SIG-M5 treated with dmso at 0.1 percent for 504 hours (cell line): ENCODE measurements around the gene CCDC192.
"Not testable (repeated sequence)": the region's sequence is repeated elsewhere in the genome, so short reads cannot be mapped to it uniquely, and the experiment has no call there.

Experiments
- DNase-seq: peaks from one replicate; lab custom pipeline; 2025; ENCODE audit not compliant: unreplicated experiment; lab: John Stamatoyannopoulos, UW

Gene CCDC192

GRCh38 chr5:127839496-127840197 lies 136.5 kb downstream of the CCDC192 start:
- no peak for DNase-seq

GRCh38 chr5:127840198-127840524 lies 137.0 kb downstream of the CCDC192 start:
- no peak for DNase-seq

GRCh38 chr5:127840809-127841208 lies 137.6 kb downstream of the CCDC192 start:
- no peak for DNase-seq

- no peak for DNase-seq
These were observed 141.4 kb downstream of the CCDC192 start for GRCh38 chr5:127844581-127845021.

GRCh38 chr5:127846884-127847283 lies 143.7 kb downstream of the CCDC192 start:
- DNase-seq, result no peak

- not testable (repeated sequence) for DNase-seq
These were observed 144.4 kb downstream of the CCDC192 start for GRCh38 chr5:127847641-127848040.

GRCh38 chr5:127848098-127848497 lies 144.9 kb downstream of the CCDC192 start:
- DNase-seq, result no peak

GRCh38 chr5:127849408-127849807 lies 146.2 kb downstream of the CCDC192 start:
- no peak for DNase-seq

- no peak for DNase-seq
These were observed 146.7 kb downstream of the CCDC192 start for GRCh38 chr5:127849891-127850290.

- no peak for DNase-seq
These were observed 148.8 kb downstream of the CCDC192 start for GRCh38 chr5:127851964-127852363.

- DNase-seq, result no peak
These were observed 151.3 kb downstream of the CCDC192 start for GRCh38 chr5:127854520-127854919.

GRCh38 chr5:127856292-127856691 lies 153.1 kb downstream of the CCDC192 start:
- no peak for DNase-seq

- no peak for DNase-seq
These were observed 155.1 kb downstream of the CCDC192 start for GRCh38 chr5:127858116-127858784.

- no peak for DNase-seq
These were observed 157.1 kb downstream of the CCDC192 start for GRCh38 chr5:127860291-127860690.

- no peak for DNase-seq
These were observed 160.0 kb downstream of the CCDC192 start for GRCh38 chr5:127863161-127863560.

- no peak for DNase-seq
These were observed 160.6 kb downstream of the CCDC192 start for GRCh38 chr5:127863610-127864395.

GRCh38 chr5:127864511-127864910 lies 161.3 kb downstream of the CCDC192 start:
- DNase-seq, result no peak

- no peak for DNase-seq
These were observed 162.1 kb downstream of the CCDC192 start for GRCh38 chr5:127865273-127865672.

- DNase-seq, result no peak
These were observed 164.0 kb downstream of the CCDC192 start for GRCh38 chr5:127867022-127867783.

GRCh38 chr5:127870914-127871313 lies 167.7 kb downstream of the CCDC192 start:
- DNase-seq, result no peak

- DNase-seq, result no peak
These were observed 168.4 kb downstream of the CCDC192 start for GRCh38 chr5:127871503-127872153.
